Measurements from ENCODE around the gene PIK3R1.

GRCh38 chr5:68288707-68289134 is 73.2 kb downstream of the PIK3R1 start:
- TF ChIP-seq REST (IDR thresholded peaks at IDR 0.05) (no peak), SP1 (IDR thresholded peaks at IDR 0.05) (no peak), CTCF (IDR thresholded peaks at IDR 0.05; ENCODE audit: low read depth, low read length, missing input control) (no peak), GABPA (IDR thresholded peaks at IDR 0.05 in 1 of 2, conservative IDR thresholded peaks at IDR 0.05 in 1 of 2) (no peak), FOXA1 (IDR thresholded peaks at IDR 0.05) (no peak), JUND (IDR thresholded peaks at IDR 0.05) (no peak), EGR1 (IDR thresholded peaks at IDR 0.05; ENCODE audit: low read depth in 2 of 2) (no peak)
